ENCODE measurements around the gene DSCAM.

Gene DSCAM

DNA sequence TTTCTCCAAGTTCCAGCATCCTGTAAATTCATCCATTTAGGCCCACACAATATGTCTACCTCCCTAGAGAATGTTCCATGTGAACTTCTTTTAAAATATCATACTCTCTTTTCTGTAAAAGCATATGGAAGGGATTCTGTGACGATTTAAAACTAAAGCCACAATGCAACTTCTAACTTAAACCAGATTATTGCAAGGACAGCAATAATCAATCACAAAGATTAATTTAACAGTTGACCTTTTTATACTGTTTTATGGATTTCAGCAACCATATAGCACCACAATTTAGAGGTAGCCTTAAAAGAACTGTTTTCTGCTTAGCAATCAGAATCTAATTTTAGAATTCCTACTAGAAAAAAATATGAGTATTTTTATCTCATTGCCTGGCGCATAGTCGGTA lies 58.3 kb downstream of the DSCAM start:
- no peak overlapping the region for H3K4me3 ChIP-seq (ENCODE audit: low read depth in 1 of 5, low read length in 5 of 5)
- no peaks in the 10 kb centered on the region for H3K4me1 ChIP-seq (ENCODE audit: control insufficient read depth in 5 of 5, insufficient read depth in 5 of 5, low read length in 5 of 5)
- H3K36me3 ChIP-seq (ENCODE audit: control insufficient read depth in 5 of 5, insufficient read depth in 5 of 5, low read length in 5 of 5), result no peaks in the 10 kb centered on the region
- H3K27me3 ChIP-seq (ENCODE audit: control insufficient read depth in 5 of 5, insufficient read depth in 4 of 5, low read length in 5 of 5), result no peaks in the 10 kb centered on the region
- no peak overlapping the region for H3K9ac ChIP-seq (ENCODE audit: low read length in 5 of 5)
- no peak overlapping the region for H3K27ac ChIP-seq (ENCODE audit: low read depth, low read length)
- H3K9me3 ChIP-seq (ENCODE audit: control insufficient read depth in 5 of 5, low read length in 5 of 5), result no peaks in the 10 kb centered on the region

DNA sequence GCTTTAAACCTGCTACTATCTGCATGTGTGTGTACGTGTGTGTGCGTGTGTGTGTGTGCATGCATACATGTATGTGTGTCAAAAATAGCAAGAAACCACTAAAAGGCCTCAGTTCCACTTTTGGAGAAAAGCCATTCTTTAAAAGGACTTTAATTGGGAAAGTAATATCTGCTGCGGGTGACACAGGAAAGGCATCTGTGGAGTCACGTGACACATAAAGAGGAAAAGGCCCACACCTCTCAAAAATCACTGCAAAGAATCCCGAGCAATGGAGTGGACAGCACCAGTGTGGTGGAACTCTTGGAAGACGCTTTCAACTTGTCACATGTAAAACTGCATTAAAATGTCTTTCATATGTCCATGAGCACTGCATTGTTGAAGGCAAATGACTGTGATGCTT lies 63.6 kb downstream of the DSCAM start:
- Histone ChIP-seq H3K4me1 (ENCODE audit: control insufficient read depth in 5 of 5, insufficient read depth in 5 of 5, low read length in 5 of 5) (no peaks in the 10 kb centered on the region), H3K36me3 (ENCODE audit: control insufficient read depth in 5 of 5, insufficient read depth in 5 of 5, low read length in 5 of 5) (no peaks in the 10 kb centered on the region), H3K27ac (ENCODE audit: low read depth, low read length) (no peak overlapping the region), H3K27me3 (ENCODE audit: control insufficient read depth in 5 of 5, insufficient read depth in 4 of 5, low read length in 5 of 5) (no peaks in the 10 kb centered on the region), H3K9ac (ENCODE audit: low read length in 5 of 5) (no peak overlapping the region), H3K4me3 (ENCODE audit: low read depth in 1 of 5, low read length in 5 of 5) (no peak overlapping the region), H3K9me3 (ENCODE audit: control insufficient read depth in 5 of 5, low read length in 5 of 5) (no peaks in the 10 kb centered on the region)

DNA sequence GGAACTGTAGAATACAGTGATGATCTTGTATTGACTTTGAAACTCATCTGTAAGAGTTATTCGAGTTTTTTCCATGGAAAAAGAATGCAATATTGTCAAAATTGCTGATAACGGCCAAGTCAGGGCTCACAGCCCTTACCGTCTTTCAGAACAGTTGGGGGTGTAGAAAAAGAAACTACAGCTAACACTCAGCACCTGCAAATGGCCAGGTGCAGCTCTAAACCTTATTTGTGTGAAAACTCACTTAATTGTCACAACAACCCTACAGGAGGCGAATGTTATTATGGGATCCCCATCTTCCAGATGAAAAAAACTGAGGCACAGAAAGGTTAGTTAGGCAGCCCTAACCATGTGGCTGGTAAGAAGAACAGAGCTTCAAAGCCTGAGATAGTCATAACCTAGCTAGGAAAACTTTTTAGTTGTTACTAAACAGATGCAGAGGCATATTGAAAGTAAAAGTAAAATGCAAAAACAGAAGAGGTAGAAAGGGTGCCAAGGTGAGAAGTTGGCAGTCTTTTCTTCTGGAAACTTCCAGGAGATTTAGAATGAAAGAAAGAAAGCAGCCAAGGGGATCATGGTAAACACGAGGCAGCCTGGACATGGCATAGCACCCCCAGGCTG lies 76.4 kb downstream of the DSCAM start:
- Histone ChIP-seq H3K4me1 (ENCODE audit: control insufficient read depth in 5 of 5, insufficient read depth in 5 of 5, low read length in 5 of 5) (peaks cover 0 to 3% (median 0%) of the 10 kb centered on the region in 5 donors), H3K4me3 (ENCODE audit: low read depth in 1 of 5, low read length in 5 of 5) (no peak overlapping the region), H3K9me3 (ENCODE audit: control insufficient read depth in 5 of 5, low read length in 5 of 5) (no peaks in the 10 kb centered on the region), H3K9ac (ENCODE audit: low read length in 5 of 5) (no peak overlapping the region), H3K36me3 (ENCODE audit: control insufficient read depth in 5 of 5, insufficient read depth in 5 of 5, low read length in 5 of 5) (no peaks in the 10 kb centered on the region), H3K27me3 (ENCODE audit: control insufficient read depth in 5 of 5, insufficient read depth in 4 of 5, low read length in 5 of 5) (peaks cover 0 to 7% (median 0%) of the 10 kb centered on the region in 5 donors), H3K27ac (ENCODE audit: low read depth, low read length) (no peak overlapping the region)

DNA sequence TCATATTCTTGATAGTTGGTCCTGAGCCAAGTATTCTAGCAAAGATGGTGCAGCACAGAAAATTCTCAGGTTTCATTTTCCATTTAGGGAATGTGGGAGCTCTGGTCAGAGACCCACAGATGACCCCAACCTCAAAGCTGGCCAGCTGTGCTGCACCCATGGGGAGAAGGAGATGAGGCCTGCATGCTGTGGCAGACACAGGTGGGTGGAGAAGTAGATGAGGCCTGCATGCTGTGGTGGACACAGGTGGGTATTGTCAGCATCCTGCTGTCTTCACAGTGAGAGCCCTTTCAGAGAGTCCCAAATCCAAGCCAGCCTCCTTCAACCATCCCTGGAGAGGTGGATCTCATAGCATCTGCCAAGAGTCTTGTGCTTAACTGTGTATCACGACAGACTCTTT lies 77.7 kb downstream of the DSCAM start:
- Histone ChIP-seq H3K9me3 (ENCODE audit: control insufficient read depth in 5 of 5, low read length in 5 of 5) (no peaks in the 10 kb centered on the region), H3K4me1 (ENCODE audit: control insufficient read depth in 5 of 5, insufficient read depth in 5 of 5, low read length in 5 of 5) (peaks cover 0 to 3% (median 0%) of the 10 kb centered on the region in 5 donors), H3K27ac (ENCODE audit: low read depth, low read length) (no peak overlapping the region), H3K27me3 (ENCODE audit: control insufficient read depth in 5 of 5, insufficient read depth in 4 of 5, low read length in 5 of 5) (peaks cover 0 to 9% (median 0%) of the 10 kb centered on the region in 5 donors), H3K4me3 (ENCODE audit: low read depth in 1 of 5, low read length in 5 of 5) (no peak overlapping the region), H3K9ac (ENCODE audit: low read length in 5 of 5) (no peak overlapping the region), H3K36me3 (ENCODE audit: control insufficient read depth in 5 of 5, insufficient read depth in 5 of 5, low read length in 5 of 5) (no peaks in the 10 kb centered on the region)

DNA sequence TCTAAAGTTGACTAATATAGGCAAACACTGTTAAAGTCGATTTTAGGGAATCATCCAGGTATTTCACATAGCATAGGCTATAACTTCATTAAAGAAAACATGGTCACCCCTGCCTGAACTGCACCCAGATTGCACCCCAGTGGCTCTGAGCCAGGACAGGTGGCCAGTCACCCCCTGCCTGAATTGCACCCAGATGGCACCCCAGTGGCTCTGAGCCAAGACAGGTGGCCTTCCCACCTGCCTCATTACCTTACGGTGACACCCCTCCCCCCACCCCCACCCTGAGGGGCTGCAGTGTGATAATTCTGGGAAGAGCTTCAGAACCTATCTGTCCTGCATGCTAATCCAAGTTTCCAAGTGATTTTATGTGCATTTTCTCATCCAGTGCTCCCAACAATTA lies 78.9 kb downstream of the DSCAM start:
- H3K9me3 ChIP-seq (ENCODE audit: control insufficient read depth in 5 of 5, low read length in 5 of 5), result no peaks in the 10 kb centered on the region
- no peak overlapping the region for H3K4me3 ChIP-seq (ENCODE audit: low read depth in 1 of 5, low read length in 5 of 5)
- peaks cover 0 to 4% (median 0%) of the 10 kb centered on the region in 5 donors for H3K27me3 ChIP-seq (ENCODE audit: control insufficient read depth in 5 of 5, insufficient read depth in 4 of 5, low read length in 5 of 5)
- H3K4me1 ChIP-seq (ENCODE audit: control insufficient read depth in 5 of 5, insufficient read depth in 5 of 5, low read length in 5 of 5), result peaks cover 0 to 3% (median 0%) of the 10 kb centered on the region in 5 donors
- H3K9ac ChIP-seq (ENCODE audit: low read length in 5 of 5), result no peak overlapping the region
- no peak overlapping the region for H3K27ac ChIP-seq (ENCODE audit: low read depth, low read length)
- H3K36me3 ChIP-seq (ENCODE audit: control insufficient read depth in 5 of 5, insufficient read depth in 5 of 5, low read length in 5 of 5), result no peaks in the 10 kb centered on the region

DNA sequence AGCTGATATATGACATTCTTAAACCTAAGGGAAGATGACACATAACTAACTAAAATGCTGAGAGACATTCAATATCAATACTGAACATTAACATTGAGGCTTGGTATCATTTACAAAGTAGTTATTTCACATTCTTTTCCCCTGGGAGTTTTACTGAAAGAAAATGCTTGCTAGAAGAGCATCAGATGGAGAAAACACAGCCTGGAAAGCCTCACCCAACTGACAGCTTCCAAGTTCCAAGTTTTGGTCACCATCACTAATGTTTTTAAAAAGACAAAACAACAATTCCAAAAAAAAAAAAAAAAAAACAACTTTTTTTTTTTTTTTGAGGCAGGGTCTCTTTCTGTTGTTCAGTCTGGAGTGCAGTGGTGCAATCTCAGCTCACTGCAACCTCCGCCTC lies 80.6 kb downstream of the DSCAM start:
- no peaks in the 10 kb centered on the region for H3K9me3 ChIP-seq (ENCODE audit: control insufficient read depth in 5 of 5, low read length in 5 of 5)
- peaks cover 0 to 2% (median 0%) of the 10 kb centered on the region in 5 donors for H3K27me3 ChIP-seq (ENCODE audit: control insufficient read depth in 5 of 5, insufficient read depth in 4 of 5, low read length in 5 of 5)
- no peak overlapping the region for H3K27ac ChIP-seq (ENCODE audit: low read depth, low read length)
- H3K4me1 ChIP-seq (ENCODE audit: control insufficient read depth in 5 of 5, insufficient read depth in 5 of 5, low read length in 5 of 5), result peaks cover 0 to 3% (median 0%) of the 10 kb centered on the region in 5 donors
- no peak overlapping the region for H3K4me3 ChIP-seq (ENCODE audit: low read depth in 1 of 5, low read length in 5 of 5)
- no peaks in the 10 kb centered on the region for H3K36me3 ChIP-seq (ENCODE audit: control insufficient read depth in 5 of 5, insufficient read depth in 5 of 5, low read length in 5 of 5)
- no peak overlapping the region for H3K9ac ChIP-seq (ENCODE audit: low read length in 5 of 5)

DNA sequence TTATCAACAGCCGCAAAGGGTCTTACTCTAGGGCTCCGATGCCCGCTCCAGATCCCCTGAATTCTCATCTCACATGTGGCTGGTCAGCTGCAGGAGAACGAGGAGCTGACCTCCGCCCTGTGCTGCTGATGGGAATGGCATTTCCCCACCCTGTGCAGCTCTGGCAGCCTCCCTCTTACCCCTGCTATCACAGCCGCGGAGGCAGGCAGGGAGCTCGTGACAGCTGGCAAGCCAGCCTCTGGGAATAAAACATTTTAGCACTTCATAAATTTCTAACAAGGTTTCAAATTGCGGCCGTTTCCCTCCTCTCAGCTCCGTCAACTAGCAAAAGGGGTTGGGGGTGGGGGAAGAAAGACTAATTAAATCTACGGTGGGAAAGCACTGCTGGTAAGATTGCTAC lies 81.1 kb downstream of the DSCAM start:
- Histone ChIP-seq H3K9me3 (ENCODE audit: control insufficient read depth in 5 of 5, low read length in 5 of 5) (no peaks in the 10 kb centered on the region), H3K9ac (ENCODE audit: low read length in 5 of 5) (no peak overlapping the region), H3K27ac (ENCODE audit: low read depth, low read length) (no peak overlapping the region), H3K27me3 (ENCODE audit: control insufficient read depth in 5 of 5, insufficient read depth in 4 of 5, low read length in 5 of 5) (peaks cover 0 to 2% (median 0%) of the 10 kb centered on the region in 5 donors), H3K4me1 (ENCODE audit: control insufficient read depth in 5 of 5, insufficient read depth in 5 of 5, low read length in 5 of 5) (peaks cover 0 to 3% (median 0%) of the 10 kb centered on the region in 5 donors), H3K4me3 (ENCODE audit: low read depth in 1 of 5, low read length in 5 of 5) (no peak overlapping the region), H3K36me3 (ENCODE audit: control insufficient read depth in 5 of 5, insufficient read depth in 5 of 5, low read length in 5 of 5) (no peaks in the 10 kb centered on the region)

DNA sequence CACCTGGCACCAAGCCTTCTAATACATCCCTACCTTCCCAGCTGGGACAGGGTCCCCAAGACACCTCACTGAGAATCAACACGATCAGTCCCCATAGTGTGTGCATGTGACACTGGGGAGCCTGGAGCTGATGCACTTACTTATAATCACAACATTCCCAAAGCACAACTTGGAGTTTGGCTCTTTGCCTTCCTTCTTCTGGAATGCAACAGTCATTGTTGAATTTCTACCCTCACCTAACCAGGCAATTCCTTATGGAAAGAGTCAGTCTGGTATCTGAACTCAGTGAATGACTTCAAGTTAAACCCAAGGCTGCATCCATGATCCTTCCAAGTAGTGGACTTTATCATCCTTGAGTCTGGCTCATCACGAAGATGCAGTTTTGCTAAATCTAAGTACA lies 86.1 kb downstream of the DSCAM start:
- H3K36me3 ChIP-seq (ENCODE audit: control insufficient read depth in 5 of 5, insufficient read depth in 5 of 5, low read length in 5 of 5), result no peaks in the 10 kb centered on the region
- H3K9me3 ChIP-seq (ENCODE audit: control insufficient read depth in 5 of 5, low read length in 5 of 5), result peaks cover 0 to 4% (median 0%) of the 10 kb centered on the region in 5 donors
- no peak overlapping the region for H3K9ac ChIP-seq (ENCODE audit: low read length in 5 of 5)
- H3K27me3 ChIP-seq (ENCODE audit: control insufficient read depth in 5 of 5, insufficient read depth in 4 of 5, low read length in 5 of 5), result peaks cover 0 to 8% (median 0%) of the 10 kb centered on the region in 5 donors
- no peak overlapping the region for H3K4me3 ChIP-seq (ENCODE audit: low read depth in 1 of 5, low read length in 5 of 5)
- H3K4me1 ChIP-seq (ENCODE audit: control insufficient read depth in 5 of 5, insufficient read depth in 5 of 5, low read length in 5 of 5), result peaks cover 0 to under 1% (median 0%) of the 10 kb centered on the region in 5 donors
- H3K27ac ChIP-seq (ENCODE audit: low read depth, low read length), result no peak overlapping the region

DNA sequence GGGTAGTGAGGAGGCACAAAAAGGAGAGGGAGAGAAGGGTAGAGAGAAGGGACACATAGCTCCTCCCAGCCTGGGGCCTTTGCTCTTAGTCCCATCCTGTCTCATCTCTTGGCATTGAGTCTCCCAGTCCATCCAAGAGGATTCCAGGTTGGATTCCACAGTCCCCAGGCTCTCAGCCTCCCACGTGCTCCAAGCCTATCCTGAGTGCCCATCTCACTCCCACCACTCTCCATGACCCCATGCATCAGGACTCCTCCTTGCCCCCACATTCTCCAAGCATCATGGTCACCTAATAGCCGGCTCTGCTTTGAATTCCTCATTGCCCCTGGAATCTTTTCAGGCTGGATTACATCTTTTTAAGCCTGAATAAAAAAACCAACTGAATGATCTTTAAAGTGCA lies 87.9 kb downstream of the DSCAM start:
- H3K9me3 ChIP-seq (ENCODE audit: control insufficient read depth in 5 of 5, low read length in 5 of 5), result peaks cover 0 to 4% (median 0%) of the 10 kb centered on the region in 5 donors
- H3K27ac ChIP-seq (ENCODE audit: low read depth, low read length), result no peak overlapping the region
- no peaks in the 10 kb centered on the region for H3K36me3 ChIP-seq (ENCODE audit: control insufficient read depth in 5 of 5, insufficient read depth in 5 of 5, low read length in 5 of 5)
- H3K4me3 ChIP-seq (ENCODE audit: low read depth in 1 of 5, low read length in 5 of 5), result no peak overlapping the region
- no peak overlapping the region for H3K9ac ChIP-seq (ENCODE audit: low read length in 5 of 5)
- no peaks in the 10 kb centered on the region for H3K4me1 ChIP-seq (ENCODE audit: control insufficient read depth in 5 of 5, insufficient read depth in 5 of 5, low read length in 5 of 5)
- H3K27me3 ChIP-seq (ENCODE audit: control insufficient read depth in 5 of 5, insufficient read depth in 4 of 5, low read length in 5 of 5), result peaks cover 0 to 7% (median 0%) of the 10 kb centered on the region in 5 donors

DNA sequence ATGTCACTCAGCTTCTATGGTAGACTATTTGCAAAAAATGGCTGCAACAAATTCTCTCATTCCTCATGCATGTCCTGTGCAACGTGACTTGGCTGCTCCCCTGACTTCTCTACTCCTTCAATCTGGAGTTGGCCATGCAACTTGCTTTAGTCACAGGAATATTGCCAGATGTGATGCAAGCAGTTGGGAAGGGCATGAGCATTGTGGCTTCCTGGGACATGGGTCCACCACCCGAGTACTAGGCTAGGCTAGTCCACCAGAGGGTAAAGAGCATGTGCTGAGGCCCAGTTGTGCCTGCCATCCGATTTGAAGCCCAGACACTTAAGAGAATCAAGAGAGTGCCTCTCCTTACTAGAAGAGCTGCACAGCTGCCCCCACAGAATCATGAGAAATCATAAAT lies 89.6 kb downstream of the DSCAM start:
- Histone ChIP-seq H3K27ac (ENCODE audit: low read depth, low read length) (no peak overlapping the region), H3K4me1 (ENCODE audit: control insufficient read depth in 5 of 5, insufficient read depth in 5 of 5, low read length in 5 of 5) (no peaks in the 10 kb centered on the region), H3K9ac (ENCODE audit: low read length in 5 of 5) (no peak overlapping the region), H3K4me3 (ENCODE audit: low read depth in 1 of 5, low read length in 5 of 5) (no peak overlapping the region), H3K27me3 (ENCODE audit: control insufficient read depth in 5 of 5, insufficient read depth in 4 of 5, low read length in 5 of 5) (peaks cover 0 to 7% (median 0%) of the 10 kb centered on the region in 5 donors), H3K9me3 (ENCODE audit: control insufficient read depth in 5 of 5, low read length in 5 of 5) (peaks cover 0 to 4% (median 0%) of the 10 kb centered on the region in 5 donors), H3K36me3 (ENCODE audit: control insufficient read depth in 5 of 5, insufficient read depth in 5 of 5, low read length in 5 of 5) (no peaks in the 10 kb centered on the region)

Measured in subcutaneous abdominal adipose tissue (tissue), 5 donors.